HuH-7.5 (cell line): ENCODE measurements around the gene DPYSL4.

Source experiments
- DNase-seq: peaks from one replicate; pipeline ENCODE4 v3.0.0; 2011; ENCODE audit warnings: low spot score

The DPYSL4 gene

GRCh38 chr10:132243141-132243540, 56.4 kb downstream of the DPYSL4 start:
- DNase-seq: no peak

DNA sequence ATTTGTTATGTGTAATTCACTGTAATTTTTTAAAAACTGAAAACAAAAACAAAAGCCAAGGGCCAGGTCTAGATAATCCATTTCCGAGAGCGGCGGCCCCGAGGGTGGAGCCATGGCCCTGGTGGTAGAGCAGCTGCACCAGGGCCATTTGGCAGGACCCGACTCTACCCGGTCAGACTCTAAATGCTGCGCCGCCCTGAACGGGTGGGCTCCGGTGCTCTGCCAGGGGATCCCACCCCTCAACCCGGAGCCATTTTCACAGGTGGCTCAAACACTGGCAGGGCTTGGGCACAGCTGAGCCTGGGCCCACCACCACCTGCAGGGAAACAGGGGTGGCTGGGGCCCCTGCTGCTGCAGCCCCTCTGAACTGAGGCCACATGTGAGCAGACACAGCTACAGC, 56.9 kb downstream of the DPYSL4 start:
- no peak for DNase-seq

DNA sequence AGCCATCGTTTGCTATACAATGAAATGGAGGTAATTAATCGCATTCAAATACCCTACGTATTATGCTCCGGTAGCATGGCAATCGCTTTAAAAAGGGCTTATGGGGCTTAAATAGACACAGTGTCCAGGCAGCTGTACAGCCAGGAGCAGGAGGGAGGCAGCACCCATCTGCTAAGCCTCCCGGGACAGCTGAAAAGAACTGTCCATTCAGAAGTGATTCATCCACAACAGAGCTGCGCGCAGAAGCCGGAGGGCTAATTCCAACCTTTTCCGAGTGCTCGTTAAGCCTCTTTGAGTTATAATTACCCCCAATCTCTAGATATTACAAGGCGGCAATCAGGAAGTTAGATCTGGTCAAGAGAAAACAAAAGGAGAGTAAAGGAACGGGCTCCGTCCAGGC, 58.3 kb downstream of the DPYSL4 start:
- no peak for DNase-seq

DNA sequence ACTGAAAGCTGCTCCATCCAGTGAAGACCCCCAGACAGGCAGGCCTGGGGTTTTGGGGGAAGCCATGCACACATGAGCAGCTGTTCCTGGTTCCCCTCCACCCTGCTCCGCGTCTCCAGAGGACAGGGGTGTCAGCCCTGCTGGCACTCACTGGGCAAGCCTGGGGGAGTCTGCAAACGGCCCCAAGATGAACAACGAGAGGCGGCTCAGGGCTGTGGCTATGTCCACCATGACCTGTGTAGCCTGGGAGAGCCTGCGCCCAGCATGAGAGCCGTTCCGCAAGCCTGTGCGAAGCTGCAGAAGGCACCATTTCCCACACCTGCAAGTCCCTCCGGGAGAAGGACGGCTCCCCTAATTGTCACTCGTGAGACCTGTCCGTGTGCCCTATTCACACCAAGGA, 59.5 kb downstream of the DPYSL4 start:
- DNase-seq: no peak

- DNase-seq: no peak
Observed at GRCh38 chr10:132247943-132248342, 61.2 kb downstream of the DPYSL4 start.

GRCh38 chr10:132248455-132249225, 61.9 kb downstream of the DPYSL4 start:
- DNase-seq: peak; percentile 90

DNA sequence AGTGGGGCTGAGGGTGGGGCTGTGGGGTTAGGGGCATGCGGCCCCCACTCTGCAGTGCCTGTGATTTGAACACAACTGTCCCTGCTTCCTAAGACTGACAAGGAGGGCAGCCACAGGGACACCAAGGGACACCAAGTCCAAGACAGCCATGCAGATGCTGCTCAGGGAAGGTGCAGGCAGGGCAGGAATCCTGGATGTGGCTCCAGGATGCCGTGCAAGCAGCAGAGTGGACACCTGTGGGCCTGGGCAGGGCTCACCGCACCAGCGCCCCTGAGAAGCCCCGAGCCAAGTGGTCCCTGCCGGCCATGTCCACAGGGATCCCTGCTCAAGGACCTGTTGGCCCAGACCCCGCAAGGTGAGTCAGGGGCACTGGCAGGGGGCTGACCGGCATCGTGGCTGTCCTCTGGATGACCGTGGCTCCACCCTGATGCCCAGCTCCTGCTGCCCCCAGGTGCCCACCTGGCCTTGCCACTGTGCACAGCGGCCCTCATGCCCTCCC, 62.5 kb downstream of the DPYSL4 start:
- DNase-seq: no peak

DNA sequence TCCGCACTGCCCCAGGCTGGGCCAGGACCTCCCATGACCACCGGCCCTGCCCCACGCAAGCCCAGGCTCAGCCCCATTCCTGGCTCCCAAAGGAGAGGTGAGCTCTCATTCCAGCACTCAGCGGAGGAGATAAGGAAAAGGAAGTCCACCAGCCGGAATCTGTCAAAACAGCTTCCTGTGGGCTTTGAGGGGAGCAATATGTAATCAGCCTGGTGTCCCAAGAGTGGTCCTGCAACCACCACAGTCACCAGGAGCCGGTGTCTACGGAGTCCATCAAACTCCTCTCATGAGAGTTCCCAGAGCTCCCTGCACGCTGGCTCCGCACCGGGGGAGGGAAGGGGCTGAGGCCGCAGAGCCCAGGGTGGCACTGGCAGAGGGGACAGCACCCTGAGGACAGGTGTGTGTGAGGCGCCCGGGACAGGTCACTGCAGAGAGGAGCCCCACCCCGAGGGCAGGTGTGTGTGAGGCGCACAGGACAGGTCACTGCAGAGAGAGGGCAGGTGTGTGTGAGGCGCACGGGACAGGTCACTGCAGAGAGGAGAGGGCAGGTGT, 63.2 kb downstream of the DPYSL4 start:
- DNase-seq: no peak

DNA sequence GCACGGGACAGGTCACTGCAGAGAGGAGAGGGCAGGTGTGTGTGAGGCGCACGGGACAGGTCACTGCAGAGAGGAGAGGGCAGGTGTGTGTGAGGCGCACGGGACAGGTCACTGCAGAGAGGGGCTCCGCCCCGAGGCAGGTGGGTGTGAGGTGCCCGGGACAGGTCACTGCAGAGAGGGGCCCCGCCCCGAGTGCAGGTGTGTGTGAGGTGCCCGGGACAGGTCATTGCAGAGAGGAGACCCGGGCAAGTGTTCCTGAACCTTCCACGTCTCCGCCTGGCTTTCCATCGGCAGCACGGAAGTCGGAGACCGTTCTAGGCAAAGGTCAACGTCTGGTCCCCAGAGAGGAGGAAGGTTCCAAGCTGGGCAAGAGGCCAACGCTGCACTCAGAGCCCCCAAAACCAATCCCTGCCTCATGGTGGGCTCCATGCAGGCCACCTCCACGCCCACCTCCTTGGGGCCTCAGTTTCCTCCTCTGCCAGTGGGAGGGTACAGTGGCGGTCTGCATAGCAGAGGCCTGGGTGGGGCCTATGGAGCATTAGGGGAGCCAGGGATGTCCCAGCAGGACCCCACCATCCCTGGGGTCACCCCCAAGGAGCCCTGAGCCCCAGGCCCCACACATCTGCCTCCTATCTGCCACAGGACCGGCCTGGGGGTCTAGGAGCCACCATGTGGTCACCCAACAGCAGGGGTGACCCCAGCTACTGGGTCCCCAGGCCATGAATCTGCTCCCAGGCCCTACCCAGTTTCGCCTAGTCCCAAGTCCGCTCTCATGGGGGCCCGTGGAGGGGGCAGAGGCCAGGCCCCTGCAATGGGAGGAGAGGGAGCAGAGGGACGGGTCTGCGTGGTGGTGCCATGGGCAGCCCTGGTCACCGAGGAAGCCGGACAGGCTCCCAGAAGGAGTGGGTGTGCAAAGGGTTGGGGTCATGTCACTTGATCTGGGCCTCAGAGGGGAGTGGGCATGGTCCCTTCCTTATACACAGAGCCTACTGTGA, 64.0 kb downstream of the DPYSL4 start:
- no peak for DNase-seq

DNA sequence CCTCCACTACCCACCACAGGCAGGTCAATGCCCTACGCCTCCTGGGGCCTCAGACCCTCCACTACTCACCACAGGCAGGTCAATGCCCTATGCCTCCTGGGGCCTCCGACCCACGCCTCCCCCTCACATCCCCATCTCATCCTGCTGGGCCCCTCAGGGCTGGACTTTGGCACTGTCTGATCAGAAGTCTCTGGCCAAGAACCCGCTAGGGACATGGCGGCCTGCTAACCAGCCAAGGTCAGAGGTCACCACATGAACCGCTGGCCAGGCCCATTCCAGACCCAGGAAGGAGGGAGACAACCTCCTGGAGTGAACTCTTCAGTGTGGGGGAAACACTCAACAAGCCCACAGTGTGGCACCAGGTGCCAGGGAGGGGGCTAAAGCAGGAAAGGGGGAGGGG, 65.2 kb downstream of the DPYSL4 start:
- peak; percentile 55 for DNase-seq

DNA sequence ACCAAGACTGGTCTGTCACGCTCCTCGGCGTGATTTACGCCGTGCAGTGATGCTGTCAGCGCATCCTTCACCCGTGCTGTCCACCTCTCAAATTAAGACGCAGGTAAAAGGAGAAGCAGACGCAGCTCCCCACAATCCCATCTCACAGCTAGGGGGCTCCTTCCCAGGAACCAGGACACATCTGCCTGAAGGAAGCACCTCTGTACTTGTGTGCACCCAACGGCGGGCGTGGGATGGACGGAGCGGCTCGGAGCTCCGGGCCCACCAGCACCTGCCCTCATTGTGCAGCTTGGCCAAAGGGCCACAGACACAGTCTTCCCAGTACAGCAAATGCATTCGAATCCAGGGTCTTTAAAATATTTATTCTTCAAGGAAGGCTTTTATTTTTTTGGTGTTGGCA, 65.7 kb downstream of the DPYSL4 start:
- DNase-seq: no peak

GRCh38 chr10:132253092-132253687, 66.4 kb downstream of the DPYSL4 start:
- DNase-seq: no peak

- DNase-seq: no peak
Observed at GRCh38 chr10:132254841-132255240, 68.1 kb downstream of the DPYSL4 start.
